IPS-18c (cell line): ENCODE data around the gene VIL1.

Experiments
- H3K4me3 ChIP-seq: 2 replicates; pipeline ENCODE4 v1.7.0; 2013; ENCODE audit warnings: low read depth, mild to moderate bottlenecking, low read length, moderate library complexity; ENCODE audit not compliant: insufficient read depth
- H3K9me3 ChIP-seq: one replicate; pipeline ENCODE4 v1.6.1; 2013; ENCODE audit warnings: mild to moderate bottlenecking, low read length, moderate library complexity; ENCODE audit not compliant: control insufficient read depth, insufficient read depth

The VIL1 gene

DNA sequence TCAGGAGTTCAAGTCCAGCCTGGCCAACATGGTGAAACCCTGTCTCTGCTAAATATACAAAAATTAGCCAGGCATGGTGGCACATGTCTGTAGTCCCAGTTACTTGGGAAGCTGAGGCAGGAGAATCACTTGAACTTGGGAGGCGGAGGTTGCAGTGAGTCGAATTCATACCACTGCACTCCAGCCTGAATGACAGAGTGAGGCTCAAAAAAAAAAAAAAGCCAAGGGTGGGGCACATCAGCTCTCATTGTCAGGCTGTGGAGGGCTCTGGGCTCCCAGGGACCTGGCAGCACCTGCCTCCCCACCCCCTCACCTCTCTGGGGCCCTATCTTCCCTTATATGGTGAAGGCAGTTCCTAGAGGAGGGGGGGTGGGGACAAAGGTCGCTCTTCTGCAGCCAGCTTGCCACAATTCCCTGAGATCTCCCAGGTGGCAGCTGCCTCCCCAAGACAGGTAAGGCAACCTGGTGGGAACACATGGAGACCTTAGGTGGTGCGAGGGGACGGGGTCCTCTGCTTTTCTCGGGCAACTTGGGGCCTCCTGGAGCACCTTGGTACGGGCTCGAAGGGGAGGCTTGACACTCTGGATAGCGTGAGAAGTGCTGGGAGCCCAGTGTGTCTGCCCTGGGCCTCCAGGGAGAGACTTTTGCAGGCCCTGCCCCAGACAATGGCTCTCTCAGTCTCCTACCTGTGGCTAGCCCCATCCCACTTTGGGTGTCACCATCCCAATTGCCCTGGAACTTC, at the start of gene VIL1:
Gene VIL1, plus strand, starts transcription at position 407 of the 742 bp plus-strand sequence. CDS start 4,656 bp downstream, outside the sequence.
- no peak within 1 kb of the TSS for H3K4me3 ChIP-seq
- no peaks in the 10 kb centered on the region for H3K9me3 ChIP-seq

DNA sequence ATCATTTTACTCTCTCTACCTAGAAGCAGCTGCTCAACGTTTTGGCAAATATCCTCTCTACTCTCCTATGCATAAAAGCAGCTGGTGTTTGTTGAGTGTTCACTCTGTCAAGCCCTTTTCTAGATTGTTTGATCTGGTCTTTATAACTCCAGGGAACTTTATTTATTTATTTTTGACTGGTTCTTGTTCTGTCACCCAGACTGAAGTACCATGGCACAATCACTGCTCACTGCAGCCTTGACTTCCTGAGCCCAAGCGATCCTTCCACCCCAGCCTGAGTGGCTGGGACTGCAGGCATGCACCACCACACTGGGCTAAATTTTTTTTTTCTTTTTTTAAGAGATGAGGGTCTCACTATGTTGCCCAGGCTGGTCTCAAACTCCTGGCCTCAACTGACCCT, 49.6 kb upstream of the VIL1 start:
- Histone ChIP-seq H3K9me3 (no peaks in the 10 kb centered on the region), H3K4me3 (no peak overlapping the region)

DNA sequence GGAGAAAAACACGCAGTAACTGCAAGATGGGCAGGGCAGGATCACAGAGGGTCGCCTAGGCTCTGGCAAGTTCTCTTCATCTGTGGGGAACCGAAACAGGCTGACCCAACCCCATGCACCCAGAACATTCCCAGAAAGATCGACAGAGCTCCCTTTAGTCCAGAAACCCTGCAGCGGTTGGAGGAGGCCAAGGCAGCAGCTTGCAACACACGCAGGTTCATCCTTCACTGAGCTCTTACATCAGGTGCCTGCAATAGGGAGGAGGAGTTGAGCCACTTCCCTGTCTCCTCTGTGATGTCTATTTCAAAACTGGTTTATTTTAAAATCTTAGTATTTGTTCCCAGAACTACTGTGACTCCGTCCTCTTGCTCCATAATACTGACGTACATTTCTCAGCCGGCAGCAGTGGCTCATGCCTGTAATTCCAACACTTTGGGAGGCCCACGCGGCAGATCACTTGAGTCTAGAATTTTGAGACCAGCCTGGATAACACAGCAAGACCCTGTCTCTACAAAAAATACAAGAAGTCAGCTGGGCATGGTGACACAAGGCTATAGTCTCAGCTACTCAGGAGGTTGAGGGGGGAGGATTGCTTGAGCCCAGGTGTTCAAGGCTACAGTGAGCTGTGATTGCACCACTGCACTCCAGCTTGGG, 48.4 kb upstream of the VIL1 start:
- Histone ChIP-seq H3K4me3 (no peak overlapping the region), H3K9me3 (no peaks in the 10 kb centered on the region)

DNA sequence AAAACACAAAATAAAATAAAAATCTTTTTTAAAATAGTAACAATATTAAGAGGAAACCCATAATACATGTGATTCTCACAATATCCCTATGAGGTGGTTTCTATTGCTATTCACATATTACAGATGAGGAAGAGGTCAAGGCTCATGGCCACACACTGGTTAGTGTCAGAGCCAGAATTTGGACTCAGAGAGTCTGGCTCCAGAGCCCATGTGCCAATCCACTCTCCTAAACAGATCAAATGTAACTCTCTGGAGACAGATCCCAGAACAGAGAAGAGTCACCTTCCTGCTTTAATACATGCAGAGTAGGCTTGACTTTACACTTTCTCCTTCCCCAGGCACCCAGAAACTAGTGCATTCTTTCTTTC, 47.0 kb upstream of the VIL1 start:
- H3K9me3 ChIP-seq, result no peaks in the 10 kb centered on the region
- no peak overlapping the region for H3K4me3 ChIP-seq

DNA sequence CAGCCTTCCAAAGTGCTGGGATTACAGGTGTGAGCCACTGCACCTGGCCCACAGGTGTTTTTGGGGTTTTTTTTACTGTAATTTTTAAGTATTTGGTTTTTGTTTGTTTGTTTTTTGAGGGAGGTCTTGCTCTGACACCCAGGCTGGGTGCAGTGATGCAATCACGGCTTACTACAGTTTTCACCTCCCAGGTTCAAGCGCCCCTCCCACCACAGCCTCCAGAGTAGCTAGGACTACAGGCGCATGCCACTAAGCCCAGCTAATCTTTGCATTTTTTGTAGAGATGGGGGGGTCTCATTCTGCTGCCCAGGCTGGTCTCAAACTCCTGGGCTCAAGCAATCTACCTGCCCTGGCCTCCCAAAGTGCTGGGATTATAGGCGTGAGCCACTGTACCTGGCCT, 44.1 kb upstream of the VIL1 start:
- H3K4me3 ChIP-seq, result no peak overlapping the region
- H3K9me3 ChIP-seq, result no peaks in the 10 kb centered on the region

DNA sequence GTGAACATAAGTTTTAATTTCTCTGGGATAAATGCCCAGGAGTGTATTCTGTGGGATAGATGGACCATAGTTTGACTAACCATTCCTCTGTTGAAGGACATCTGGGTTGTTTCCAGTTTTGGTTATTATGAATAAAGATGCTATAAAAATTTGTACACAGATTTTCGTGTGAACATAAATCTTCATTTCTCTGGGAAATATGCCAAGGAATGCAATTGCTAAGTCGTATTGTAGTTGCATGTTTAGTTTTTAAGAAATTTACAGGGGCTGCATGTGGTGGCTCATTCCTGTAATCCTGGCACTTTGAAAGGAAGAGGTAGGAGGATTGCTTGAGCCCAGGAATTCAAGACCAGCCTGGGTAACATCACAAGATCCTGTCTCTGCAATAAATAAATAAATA, 43.7 kb upstream of the VIL1 start:
- Histone ChIP-seq H3K9me3 (no peaks in the 10 kb centered on the region), H3K4me3 (no peak overlapping the region)

DNA sequence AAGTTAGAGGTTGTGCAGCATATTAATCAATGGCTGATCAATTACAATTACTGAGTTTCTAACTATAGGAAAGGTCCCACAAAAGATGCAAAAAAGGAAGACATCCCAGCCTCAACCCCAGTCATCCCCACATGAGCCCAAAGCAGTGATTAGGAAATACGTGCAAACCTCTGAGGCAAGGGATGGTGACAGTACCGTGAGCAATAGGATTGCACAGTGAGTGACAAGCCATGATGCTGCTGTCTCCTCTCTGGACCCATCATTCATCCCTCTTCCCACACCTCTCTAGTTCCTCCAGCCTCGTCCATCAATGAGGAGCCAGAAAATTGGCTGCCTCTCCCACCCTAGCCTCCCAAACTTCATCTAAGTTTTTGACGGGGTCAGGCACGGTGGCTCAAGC, 40.9 kb upstream of the VIL1 start:
- H3K9me3 ChIP-seq, result no peaks in the 10 kb centered on the region
- H3K4me3 ChIP-seq, result no peak overlapping the region

DNA sequence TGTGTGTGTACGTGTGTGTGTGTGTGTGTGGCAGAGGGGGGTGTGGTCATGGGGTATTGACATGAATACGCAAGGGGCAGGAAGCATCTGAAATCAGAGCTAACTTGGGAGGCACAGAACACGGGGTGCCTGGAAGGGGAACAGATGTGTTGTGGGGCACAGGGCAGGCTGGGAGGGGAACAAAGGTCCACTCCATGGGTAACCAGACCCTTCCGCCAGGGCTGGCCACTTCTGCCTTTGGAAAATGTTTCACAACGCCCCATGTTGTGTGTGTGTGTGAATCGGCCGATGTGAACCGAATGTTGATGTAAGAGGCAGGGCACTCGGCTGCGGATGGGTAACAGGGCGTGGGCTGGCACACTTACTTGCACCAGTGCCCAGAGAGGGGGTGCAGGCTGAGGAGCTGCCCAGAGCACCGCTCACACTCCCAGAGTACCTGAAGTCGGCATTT, 37.0 kb upstream of the VIL1 start, which contains the start of gene SLC11A1:
Gene SLC11A1, plus strand, starts transcription at position 358 of the 451 bp plus-strand sequence. CDS start 96 bp downstream, outside the sequence.
- Histone ChIP-seq H3K9me3 (no peaks in the 10 kb centered on the region), H3K4me3 (no peak within 1 kb of the TSS)

DNA sequence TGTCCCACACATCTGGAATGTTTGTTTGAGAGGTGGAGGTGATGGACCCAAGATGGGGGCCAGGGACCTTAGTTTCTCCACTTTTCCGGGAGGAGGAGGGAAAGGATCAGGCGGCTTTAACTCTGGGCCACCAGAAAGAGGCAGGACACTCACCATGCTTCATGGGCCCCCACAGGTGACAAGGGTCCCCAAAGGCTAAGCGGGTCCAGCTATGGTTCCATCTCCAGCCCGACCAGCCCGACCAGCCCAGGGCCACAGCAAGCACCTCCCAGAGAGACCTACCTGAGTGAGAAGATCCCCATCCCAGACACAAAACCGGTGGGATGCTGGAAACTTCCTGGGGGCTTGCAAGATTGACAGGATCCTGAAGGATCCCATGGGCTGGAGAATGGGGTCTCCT, 36.1 kb upstream of the VIL1 start:
- Histone ChIP-seq H3K9me3 (no peaks in the 10 kb centered on the region), H3K4me3 (no peak overlapping the region)

DNA sequence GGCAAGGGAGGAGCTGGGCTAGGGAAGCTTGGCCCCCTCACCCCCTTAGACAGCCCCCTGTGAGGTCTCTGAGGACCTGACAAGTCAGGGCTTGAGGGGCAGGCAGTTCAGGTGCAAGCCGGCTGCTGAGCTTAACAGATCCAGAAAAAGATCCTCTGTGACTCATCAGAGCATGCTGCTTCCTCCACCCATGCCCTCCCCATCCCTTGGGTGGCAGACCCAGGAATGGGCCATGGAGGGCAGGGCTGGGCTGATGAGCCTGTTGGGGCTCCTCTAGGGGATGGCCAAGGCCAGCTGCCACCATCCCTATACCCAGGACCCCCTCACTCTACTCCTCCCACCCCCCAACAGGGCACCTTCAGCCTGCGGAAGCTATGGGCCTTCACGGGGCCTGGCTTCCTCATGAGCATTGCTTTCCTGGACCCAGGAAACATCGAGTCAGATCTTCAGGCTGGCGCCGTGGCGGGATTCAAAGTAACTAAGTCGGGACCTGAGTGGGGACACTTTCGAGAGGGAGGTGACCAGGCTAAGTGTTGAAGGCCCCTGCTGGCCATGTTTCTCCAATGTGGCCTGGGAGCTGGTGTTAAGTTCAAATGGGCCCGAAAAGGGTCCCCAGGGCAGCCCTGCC, 34.9 kb upstream of the VIL1 start:
- Histone ChIP-seq H3K9me3 (no peaks in the 10 kb centered on the region), H3K4me3 (no peak overlapping the region)

DNA sequence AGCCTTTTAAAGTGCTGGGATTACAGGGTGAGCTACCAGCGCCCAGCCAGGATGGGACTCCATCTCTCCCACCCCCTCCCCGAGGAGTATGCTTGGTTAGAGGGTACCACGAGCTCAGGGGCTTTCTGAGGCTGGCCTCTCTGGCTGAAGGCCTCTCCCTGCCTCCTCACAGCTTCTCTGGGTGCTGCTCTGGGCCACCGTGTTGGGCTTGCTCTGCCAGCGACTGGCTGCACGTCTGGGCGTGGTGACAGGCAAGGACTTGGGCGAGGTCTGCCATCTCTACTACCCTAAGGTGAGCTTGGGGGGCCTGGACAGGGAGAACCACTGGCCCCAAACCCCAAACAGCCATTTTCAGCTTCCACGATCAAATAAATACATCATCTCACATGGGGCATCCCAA, 33.9 kb upstream of the VIL1 start:
- no peaks in the 10 kb centered on the region for H3K9me3 ChIP-seq
- no peak overlapping the region for H3K4me3 ChIP-seq

DNA sequence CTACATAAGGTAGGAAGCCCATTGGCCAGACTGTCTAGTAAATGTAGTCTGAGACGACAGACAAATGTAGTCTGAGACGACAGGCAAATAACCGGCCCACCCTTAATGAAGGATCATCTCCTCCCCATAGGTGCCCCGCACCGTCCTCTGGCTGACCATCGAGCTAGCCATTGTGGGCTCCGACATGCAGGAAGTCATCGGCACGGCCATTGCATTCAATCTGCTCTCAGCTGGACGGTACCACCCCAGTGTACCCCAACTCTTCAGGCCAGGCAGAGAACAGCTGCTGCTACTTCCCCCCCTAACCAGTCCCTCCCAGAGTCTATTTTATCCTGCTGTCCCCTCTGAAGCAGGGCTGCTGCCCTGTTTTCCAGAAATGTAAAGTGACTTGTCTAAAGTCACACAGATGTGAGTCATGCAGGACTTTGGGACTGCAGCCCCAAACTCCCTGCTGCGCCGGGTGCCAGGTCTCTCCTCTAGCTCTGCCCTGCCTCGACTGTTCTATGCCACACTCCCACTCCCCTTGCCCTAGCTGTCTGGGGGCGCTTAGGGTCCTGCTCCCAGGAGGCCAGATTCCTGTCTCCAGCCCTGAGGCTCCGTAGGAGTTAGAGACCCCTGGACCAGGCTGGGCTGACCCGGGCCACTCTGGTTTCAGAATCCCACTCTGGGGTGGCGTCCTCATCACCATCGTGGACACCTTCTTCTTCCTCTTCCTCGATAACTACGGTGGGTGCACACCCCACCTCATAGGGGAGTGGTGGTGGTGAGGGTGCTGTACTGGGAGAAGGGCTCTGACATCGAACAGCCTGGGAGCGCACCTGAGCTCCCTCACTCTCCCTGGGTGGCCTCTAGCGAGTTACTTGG, 32.2 kb upstream of the VIL1 start:
- H3K9me3 ChIP-seq, result no peaks in the 10 kb centered on the region
- peak overlapping the region; percentile 82 for H3K4me3 ChIP-seq

DNA sequence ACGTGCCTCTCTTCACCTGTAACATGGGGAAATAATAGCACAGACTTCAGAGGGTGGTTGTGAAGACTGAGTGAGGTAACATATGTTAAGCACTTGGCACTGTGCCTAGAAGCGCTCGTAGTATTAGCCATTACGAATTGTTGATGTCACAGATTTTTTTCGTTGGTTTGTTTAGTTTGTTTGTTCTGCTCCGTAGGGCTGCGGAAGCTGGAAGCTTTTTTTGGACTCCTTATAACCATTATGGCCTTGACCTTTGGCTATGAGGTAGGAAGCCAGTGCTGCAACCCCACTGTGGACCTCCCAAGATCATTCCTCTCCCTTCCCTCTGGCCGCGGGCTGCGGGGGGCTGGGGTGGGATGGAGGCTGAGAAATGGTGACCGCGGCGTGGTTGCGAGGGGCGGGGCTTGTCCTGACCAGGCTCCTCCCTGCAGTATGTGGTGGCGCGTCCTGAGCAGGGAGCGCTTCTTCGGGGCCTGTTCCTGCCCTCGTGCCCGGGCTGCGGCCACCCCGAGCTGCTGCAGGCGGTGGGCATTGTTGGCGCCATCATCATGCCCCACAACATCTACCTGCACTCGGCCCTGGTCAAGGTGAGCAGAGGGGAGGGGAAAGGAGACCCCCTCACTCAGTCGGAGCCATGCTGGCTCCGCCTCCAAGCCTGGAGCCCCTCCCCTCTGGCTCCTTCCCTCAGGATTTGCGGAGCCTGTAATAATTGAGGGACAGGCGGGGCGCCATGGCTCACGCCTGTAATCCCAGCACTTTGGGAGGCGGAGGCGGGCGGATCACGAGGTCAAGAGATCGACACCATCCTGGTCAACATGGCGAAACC, 31.3 kb upstream of the VIL1 start:
- peak overlapping the region; percentile 82 for H3K4me3 ChIP-seq
- no peaks in the 10 kb centered on the region for H3K9me3 ChIP-seq

DNA sequence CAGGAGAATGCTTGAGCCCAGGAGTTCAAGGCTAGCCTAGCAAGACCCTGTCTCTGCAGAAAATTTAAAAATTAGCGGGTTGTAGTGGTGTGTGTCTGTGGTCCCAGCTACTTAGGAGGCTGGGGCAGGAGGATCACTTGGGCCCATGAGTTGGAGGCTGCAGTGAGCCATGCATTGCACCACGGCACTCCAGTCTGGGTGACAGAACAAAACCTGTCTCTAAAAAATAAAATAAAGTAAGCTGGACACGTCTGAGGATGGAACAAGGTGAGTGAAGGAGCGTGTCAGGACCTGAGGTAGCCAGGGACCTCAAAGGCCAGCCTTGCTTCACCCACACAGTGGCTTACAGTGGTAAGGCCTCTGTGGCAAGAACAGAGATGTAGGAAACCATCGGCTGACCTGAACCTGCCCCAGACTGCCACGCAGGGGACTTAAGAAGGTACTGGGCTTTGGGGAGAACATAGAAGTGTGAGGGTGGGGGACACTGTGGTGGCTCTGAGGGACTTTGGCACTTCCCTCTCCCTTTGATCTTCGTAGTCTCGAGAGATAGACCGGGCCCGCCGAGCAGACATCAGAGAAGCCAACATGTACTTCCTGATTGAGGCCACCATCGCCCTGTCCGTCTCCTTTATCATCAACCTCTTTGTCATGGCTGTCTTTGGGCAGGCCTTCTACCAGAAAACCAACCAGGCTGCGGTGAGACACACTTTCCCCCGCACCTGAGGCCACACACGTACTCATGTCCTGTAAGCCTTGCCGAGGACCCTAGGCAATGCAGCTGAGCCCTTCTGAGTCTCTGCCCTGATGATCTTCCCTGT, 29.4 kb upstream of the VIL1 start:
- no peak overlapping the region for H3K4me3 ChIP-seq
- H3K9me3 ChIP-seq, result no peaks in the 10 kb centered on the region

DNA sequence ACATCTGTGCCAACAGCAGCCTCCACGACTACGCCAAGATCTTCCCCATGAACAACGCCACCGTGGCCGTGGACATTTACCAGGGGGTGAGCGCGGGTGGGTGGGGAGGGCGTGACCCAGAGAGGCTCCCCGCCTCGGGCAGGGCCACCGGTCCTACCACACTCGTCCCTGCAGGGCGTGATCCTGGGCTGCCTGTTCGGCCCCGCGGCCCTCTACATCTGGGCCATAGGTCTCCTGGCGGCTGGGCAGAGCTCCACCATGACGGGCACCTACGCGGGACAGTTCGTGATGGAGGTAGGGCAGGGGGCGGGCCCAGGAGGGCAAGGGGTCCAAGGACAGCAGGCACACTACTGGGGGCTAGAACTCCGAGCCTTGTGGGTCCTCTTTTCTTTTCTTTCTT, 27.7 kb upstream of the VIL1 start:
- no peak overlapping the region for H3K4me3 ChIP-seq
- H3K9me3 ChIP-seq, result no peaks in the 10 kb centered on the region

DNA sequence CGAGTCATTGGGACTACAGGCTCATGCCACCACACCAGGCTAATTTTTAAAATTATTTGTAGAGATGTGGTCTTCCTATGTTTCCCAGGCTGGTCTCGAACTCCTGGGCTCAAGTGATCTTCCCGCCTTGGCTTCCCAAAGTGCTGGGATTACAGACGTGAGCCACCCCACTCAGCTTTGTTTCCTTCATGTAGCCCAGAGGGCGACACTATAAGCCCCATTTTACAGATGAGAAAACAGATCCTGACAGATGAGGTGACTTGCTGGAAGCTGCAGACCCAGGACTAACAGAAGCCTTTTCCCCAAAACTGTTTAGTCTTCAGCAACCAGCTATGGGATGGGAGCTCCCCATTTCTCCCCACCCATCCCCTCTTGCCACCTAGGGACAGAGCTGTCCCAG, 26.5 kb upstream of the VIL1 start:
- Histone ChIP-seq H3K4me3 (no peak overlapping the region), H3K9me3 (no peaks in the 10 kb centered on the region)
